AG04449 (cell line): ENCODE results near the gene KIAA0408.
"Not testable (repeated sequence)": the region's sequence is repeated elsewhere in the genome, so short reads cannot be mapped to it uniquely, and the experiment has no call there.

ENCODE experiments used
- CTCF ChIA-PET: fragments of 350-600 bp; formaldehyde crosslinking; extraction: SDS; loops from one replicate; lab custom pipeline; 2021; ENCODE audit warnings: antibody characterized with exemption; lab: Yijun Ruan, JAX
- POLR2A ChIA-PET: fragments of 400-600, 350-600 bp; formaldehyde crosslinking; extraction: SDS; loops from one replicate; lab custom pipeline; 2020; ENCODE audit warnings: antibody characterized with exemption, inconsistent platforms; lab: Yijun Ruan, JAX
- DNase-seq: peaks from one replicate; pipeline ENCODE4 v3.0.0-alpha.2; 2010; ENCODE audit warnings: low read depth, low spot score
- H3K4me3 ChIP-seq: 2 replicates; pipeline ENCODE4 v1.5.1; 2011; ENCODE audit warnings: low read depth, mild to moderate bottlenecking, control low read depth, low read length
- CTCF ChIP-seq: IDR thresholded peaks from one replicate; pipeline ENCODE4 v1.5.1; 2011; ENCODE audit warnings: mild to moderate bottlenecking, moderate library complexity, low read length, control low read depth, inconsistent platforms; ENCODE audit not compliant: insufficient read depth; ENCODE audit errors: missing control alignments

Gene KIAA0408

GRCh38 chr6:127436578-127437110 is 22.5 kb downstream of the KIAA0408 start:
- no peak for DNase-seq
- H3K4me3 ChIP-seq: no peak overlapping the region
- ChIA-PET CTCF (no interaction called here), POLR2A (no interaction called here)
- TF ChIP-seq CTCF: no peak

- TF ChIP-seq CTCF: no peak
- POLR2A ChIA-PET: no interaction called here
- CTCF ChIA-PET: interaction anchor here (1.1 kb wide), 1 partner anchor 15 kb away, joined by 3 read pairs; no protein-coding TSS in a partner anchor
- no peak overlapping the region for H3K4me3 ChIP-seq
- no peak for DNase-seq
Measured at GRCh38 chr6:127435626-127436220, 23.5 kb downstream of the KIAA0408 start.

GRCh38 chr6:127434651-127435050 is 24.5 kb downstream of the KIAA0408 start:
- CTCF ChIA-PET: interaction anchor here (1.2 kb wide), 1 partner anchor 11 kb away, joined by 3 read pairs; no protein-coding TSS in a partner anchor
- no peak for DNase-seq
- H3K4me3 ChIP-seq: no peak overlapping the region
- POLR2A ChIA-PET: no interaction called here
- TF ChIP-seq CTCF: no peak

- POLR2A ChIA-PET: not testable (repeated sequence)
Measured at GRCh38 chr6:127428562-127428961, 30.6 kb downstream of the KIAA0408 start.

GRCh38 chr6:127423921-127424320 is 35.3 kb downstream of the KIAA0408 start:
- no peak for TF ChIP-seq CTCF
- CTCF ChIA-PET: interaction anchor here (1.4 kb wide), 1 partner anchor 11 kb away, joined by 3 read pairs; no protein-coding TSS in a partner anchor
- POLR2A ChIA-PET: no interaction called here
- H3K4me3 ChIP-seq: no peak overlapping the region
- no peak for DNase-seq

More at GRCh38 chr6:127428562-127428961, 30.6 kb downstream of the KIAA0408 start:
- CTCF ChIA-PET, H3K4me3 ChIP-seq, DNase-seq: not testable (repeated sequence)

GRCh38 chr6:127421164-127421563 is 38.0 kb downstream of the KIAA0408 start:
- POLR2A ChIA-PET, H3K4me3 ChIP-seq, DNase-seq: not testable (repeated sequence)
- CTCF ChIA-PET: interaction anchor here (0.6 to 3.6 kb wide), 12 partner anchors 11 to 122 kb away, joined by 3 to 44 read pairs (median 3); no protein-coding TSS in a partner anchor

- no peak overlapping the region for H3K4me3 ChIP-seq
- peak; percentile 54 for TF ChIP-seq CTCF
- ChIA-PET POLR2A (no interaction called here), CTCF (interaction anchor here (0.6 to 3.6 kb wide), 14 partner anchors 10 to 128 kb away, joined by 3 to 44 read pairs (median 3); no protein-coding TSS in a partner anchor)
- DNase-seq: peak; percentile 84
Measured at GRCh38 chr6:127420556-127420955, 38.6 kb downstream of the KIAA0408 start.
